Measurements from ENCODE around the gene NUTM1.
A peak's percentile ranks its signal among the peaks of the same experiment; 100 is the strongest.
"Not testable (repeated sequence)": the region's sequence is repeated elsewhere in the genome, so short reads cannot be mapped to it uniquely, and the experiment has no call there.

NUTM1 gene

DNA sequence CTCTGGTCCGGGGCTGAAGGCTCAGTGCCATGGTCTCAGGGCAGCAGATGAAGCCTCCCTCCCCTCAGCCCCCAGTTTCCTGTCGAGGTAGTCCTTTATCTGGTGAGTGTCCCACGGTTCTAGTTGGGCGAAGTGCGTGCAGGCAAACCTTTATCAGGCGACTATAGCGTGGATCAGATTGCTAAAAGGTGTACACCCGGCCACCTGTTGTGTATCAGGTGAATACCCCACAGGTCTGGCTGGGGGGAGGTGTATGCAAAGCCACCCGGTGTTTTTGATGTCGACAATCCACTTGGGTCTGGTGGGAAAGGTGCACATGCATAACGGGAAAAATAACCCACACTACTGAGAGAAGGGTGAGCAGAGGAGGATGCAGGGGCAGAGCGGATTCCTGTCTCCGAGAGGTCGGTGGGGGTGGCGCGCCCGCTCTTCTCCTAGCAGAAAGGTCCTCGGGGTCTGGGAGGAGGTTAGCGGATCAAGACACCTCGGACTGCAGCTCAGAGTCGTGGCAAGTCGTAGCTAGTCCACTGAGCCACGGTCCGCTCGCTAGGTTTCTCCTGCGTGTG is 6.0 kb upstream of the NUTM1 start:
- DNase-seq (ENCODE audit: low read depth in 3 of 3, low spot score in 1 of 3): no peak

DNA sequence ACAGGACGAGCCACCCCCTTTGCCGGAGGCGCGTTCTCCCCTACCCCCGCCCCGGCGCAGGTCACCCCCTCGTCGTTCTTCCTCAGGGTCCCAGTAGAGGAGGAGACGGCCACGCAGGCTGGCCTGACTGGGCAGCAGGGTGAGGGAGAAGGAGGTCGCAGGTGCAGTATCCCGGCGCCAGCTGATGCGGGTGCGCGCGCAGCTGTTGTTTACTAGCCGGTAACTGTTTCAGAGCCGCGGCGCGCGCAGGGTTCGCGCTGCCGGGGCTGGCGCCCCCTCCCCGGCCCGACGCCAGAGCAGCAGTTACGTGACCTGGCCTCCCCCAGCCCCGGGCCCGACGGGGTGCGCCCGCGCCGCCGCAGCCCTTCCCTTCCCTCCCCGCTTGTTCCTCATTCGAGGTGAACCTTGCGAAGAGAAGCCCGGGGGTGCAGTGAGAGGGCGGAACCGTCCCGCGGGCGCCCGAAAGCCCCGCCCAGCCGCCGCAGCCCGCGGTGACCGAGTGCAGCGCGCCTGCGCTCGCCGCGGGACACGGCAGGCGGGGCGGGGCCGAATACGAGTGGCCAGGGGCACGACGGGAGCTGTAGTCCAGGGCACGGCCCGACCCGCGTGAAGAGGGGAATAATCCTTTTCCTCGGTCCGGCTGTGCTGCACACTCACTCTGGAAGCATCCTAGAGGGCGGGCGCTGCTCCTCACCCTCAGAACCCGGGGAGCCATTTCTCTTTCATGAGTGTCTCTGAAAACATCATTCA is 5.4 kb upstream of the NUTM1 start, which contains the start of gene SLC12A6:
Gene SLC12A6, minus strand, starts transcription at position 225 of the 750 bp plus-strand sequence. CDS start 1,101 bp downstream, outside the sequence.
- peak; percentile 71 to 85 (median 79) for DNase-seq (ENCODE audit: low read depth in 3 of 3, low spot score in 1 of 3)

DNA sequence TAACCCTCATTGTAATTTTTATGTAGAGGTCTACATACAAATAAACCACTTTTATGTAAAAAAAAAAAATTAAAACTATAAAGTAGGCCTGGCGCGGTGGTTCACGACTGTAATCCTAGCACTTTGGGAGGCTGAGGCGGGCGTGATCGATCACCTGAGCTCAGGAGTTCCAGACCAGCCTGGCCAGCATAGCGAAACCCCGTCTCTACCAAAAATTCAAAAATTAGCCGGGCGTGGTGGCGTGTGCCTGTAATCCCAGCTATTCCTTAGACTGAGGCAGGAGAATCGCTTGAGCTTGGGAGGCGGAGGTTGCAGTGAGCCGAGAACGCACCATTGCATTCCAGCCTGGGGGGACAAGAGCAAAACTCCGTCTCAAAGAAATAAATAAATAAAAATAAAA is 4.8 kb upstream of the NUTM1 start:
- DNase-seq (ENCODE audit: low read depth in 3 of 3, low spot score in 1 of 3): no peak

DNA sequence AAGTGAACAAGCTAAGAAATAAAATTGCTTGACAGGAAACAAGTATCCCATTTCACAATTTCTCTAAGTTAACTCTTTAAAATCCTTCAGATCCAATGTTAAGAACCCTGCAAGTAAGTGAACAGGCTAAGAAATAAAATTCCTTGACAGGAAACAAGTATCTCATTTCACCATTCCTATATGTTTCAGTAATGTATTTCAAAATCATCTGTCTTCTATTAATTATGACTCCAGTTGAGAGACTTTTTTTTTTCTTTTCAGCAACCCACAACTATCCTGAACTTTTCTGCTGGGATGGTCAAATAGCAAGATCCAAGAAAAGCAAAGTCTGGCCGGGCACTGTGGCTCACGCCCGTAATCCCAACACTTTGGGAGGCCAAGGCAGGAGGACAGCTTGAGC is 3.2 kb upstream of the NUTM1 start:
- DNase-seq (ENCODE audit: low read depth in 3 of 3, low spot score in 1 of 3): no peak

DNA sequence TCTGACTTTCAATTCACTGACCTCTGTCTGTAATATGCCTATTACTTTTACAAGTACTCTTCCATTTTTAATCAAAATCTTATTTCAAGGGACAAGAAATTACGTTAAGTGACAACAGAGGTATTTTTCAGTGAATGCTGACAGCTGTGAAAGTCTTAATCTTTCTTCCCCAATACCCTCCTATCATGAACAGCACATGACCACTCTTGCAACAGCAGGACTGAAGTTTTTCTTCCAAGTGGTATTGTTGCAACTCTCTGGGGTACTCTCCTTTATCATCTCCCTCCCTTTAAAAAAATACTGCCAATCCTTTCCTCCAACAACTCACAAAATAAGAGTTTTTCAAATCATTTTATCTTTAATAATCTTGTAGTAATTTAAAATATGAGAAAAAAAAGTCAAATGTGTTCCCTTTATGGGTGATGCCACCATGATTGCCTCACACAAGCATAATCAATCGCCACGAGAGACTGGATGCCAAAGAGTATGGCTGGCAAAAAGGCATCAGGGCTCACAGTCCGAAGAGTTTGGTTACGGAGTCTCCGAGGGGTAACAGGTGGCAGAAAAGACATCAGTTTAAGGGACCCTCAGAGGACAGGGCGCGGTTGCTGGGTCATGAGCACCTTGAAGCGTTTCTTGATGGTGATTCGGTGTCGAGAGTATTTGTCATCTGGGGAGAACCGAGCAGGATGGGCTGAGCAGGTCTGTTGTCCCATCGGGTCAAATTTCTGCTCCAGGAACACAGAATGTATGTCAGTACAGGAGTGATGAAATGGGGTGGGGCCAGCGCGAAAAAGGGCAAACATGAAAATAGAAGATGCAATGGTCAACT is 1.5 kb upstream of the NUTM1 start:
- no peak for DNase-seq (ENCODE audit: low read depth in 3 of 3, low spot score in 1 of 3)

DNA sequence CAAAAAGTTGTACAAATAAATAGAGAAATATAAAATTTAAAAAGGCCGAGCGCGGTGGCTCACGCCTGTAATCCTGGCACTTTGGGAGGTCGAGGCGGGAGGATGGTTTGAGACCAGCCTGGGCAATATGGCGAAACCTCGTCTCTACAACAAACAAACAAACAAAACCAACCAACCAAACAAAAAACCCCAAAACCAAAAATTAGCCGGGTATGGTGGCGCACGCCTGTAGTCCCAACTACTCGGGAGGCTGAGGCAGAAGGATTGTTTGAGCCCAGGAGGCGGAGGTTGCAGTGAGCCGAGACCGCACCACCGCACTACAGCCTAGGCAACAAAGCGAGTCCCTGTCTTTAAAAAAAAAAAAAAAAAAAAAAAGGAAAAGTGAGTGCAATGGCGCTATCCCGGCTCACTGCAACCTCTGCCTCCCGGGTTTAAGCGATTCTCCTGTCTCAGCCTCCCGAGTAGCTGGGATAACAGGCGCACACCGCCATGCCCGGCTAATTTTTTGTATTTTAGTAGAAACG is 840 bp upstream of the NUTM1 start:
- not testable (repeated sequence) for DNase-seq (ENCODE audit: low read depth in 3 of 3, low spot score in 1 of 3)

DNA sequence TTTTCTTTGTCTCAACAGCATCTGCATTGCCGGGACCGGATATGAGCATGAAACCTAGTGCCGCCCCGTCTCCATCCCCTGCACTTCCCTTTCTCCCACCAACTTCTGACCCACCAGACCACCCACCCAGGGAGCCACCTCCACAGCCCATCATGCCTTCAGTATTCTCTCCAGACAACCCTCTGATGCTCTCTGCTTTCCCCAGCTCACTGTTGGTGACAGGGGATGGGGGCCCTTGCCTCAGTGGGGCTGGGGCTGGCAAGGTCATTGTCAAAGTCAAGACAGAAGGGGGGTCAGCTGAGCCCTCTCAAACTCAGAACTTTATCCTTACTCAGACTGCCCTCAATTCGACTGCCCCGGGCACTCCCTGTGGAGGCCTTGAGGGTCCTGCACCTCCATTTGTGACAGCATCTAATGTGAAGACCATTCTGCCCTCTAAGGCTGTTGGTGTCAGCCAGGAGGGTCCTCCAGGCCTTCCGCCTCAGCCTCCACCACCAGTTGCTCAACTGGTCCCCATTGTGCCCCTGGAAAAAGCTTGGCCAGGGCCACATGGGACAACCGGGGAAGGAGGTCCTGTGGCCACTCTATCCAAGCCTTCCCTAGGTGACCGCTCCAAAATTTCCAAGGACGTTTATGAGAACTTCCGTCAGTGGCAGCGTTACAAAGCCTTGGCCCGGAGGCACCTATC is 5.0 kb downstream of the NUTM1 start:
- DNase-seq (ENCODE audit: low read depth in 3 of 3, low spot score in 1 of 3): no peak

DNA sequence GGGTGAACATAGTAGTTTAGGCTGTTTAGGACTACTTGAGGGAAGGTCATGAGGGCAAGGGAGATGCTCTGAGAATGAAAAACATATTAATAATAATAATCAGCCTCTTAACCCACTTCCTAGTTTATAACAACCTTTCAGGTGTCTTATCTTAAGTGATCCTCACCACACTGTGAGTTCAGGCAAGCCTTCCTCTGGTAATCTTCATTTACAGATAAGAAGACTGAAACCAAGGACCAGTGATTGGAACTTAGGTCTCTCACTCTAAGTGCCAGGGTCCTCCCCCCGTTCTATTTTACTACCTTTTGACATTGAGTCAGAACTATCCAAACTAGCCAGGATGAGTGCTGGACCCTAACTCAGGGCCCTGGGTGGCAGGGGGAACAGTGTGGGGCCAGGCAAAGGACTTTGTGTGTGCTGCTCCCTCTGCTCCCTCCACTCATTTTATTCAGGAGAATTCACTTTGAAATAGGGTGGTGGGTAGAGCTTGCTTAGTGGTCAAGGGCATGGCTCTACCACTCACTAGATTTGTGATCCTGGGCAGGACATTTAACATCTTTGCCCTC is 5.7 kb downstream of the NUTM1 start:
- DNase-seq (ENCODE audit: low read depth in 3 of 3, low spot score in 1 of 3): no peak

DNA sequence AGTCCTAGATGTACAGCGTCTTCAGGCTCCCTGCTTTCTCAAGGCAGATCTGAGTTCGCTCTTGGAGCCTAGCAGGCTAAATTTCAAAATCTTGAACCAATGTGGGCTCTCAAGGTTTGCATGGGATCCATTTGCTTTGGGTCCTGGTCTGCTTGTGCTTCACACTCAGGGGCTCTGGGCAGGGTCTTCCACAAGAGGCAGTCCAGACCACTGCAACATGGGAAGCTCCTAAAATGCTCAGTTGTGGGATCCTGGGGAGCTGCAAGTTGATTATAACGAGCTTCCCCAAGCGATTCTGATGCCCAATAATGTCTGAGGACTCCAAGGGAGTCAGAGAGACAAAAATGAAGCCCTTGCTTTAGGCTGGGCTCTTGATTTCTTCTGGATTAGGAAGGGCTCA is 6.7 kb downstream of the NUTM1 start:
- DNase-seq (ENCODE audit: low read depth in 3 of 3, low spot score in 1 of 3): no peak

DNA sequence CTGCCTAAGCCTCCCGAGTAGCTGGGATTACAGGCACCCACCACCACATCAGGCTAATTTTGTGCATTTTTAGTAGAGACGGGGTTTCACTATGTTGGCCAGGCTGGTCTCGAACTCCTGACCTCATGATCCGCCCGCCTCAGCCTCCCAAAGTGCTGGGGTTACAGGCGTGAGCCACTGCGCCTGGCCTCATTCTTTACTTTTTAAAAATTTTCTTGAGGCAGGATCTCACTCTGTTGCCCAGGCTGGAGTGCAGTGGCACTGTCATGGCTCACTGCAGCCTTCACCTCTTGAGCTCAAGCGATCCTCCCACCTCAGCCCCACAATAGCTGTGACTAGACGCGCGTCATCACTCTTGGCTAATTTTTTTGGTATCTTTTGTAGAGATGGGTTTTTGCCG is 9.9 kb downstream of the NUTM1 start:
- not testable (repeated sequence) for DNase-seq (ENCODE audit: low read depth in 3 of 3, low spot score in 1 of 3)

DNA sequence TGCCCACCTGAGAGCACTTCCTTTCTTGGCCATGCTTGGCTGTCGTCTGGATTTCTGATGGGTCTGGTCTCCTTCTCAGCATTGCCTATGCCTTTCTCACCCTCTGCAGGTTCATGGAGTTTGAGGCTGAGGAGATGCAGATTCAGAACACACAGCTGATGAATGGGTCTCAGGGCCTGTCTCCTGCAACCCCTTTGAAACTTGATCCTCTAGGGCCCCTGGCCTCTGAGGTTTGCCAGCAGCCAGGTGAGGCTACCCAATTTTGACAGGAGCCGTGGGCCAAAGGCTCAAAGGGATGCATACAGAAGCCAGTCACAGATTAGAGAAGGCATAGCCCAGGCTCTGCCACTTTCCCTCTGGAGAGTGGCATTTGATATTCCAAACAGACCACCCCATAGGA is 10.5 kb downstream of the NUTM1 start:
- no peak for DNase-seq (ENCODE audit: low read depth in 3 of 3, low spot score in 1 of 3)

DNA sequence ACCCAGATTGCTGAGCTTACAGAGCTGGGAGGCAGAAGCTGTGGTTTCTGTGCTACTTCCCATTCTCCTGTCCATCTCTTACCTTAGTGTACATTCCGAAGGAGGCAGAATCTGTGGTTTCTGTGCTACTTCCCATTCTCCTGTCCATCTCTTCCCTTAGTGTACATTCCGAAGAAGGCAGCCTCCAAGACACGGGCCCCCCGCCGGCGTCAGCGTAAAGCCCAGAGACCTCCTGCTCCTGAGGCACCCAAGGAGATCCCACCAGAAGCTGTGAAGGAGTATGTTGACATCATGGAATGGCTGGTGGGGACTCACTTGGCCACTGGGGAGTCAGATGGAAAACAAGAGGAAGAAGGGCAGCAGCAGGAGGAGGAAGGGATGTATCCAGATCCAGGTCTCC is 11.2 kb downstream of the NUTM1 start:
- no peak for DNase-seq (ENCODE audit: low read depth in 3 of 3, low spot score in 1 of 3)

DNA sequence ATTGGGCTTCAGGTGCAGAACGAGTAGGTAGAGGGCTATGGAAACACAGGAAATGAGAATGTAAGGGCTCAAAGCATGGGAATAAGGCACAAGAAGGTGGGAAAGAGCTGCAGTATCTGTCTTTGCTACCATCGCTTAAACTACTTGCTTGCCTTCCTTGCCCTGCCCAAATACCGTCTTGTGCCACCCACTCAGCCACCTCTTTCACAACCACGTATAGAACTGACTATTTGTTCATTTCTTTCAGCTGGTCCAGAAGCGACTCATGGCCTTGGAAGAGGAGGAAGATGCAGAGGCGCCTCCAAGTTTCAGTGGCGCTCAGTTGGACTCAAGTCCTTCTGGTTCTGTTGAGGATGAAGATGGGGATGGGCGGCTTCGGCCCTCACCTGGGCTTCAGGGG is 12.1 kb downstream of the NUTM1 start:
- no peak for DNase-seq (ENCODE audit: low read depth in 3 of 3, low spot score in 1 of 3)

DNA sequence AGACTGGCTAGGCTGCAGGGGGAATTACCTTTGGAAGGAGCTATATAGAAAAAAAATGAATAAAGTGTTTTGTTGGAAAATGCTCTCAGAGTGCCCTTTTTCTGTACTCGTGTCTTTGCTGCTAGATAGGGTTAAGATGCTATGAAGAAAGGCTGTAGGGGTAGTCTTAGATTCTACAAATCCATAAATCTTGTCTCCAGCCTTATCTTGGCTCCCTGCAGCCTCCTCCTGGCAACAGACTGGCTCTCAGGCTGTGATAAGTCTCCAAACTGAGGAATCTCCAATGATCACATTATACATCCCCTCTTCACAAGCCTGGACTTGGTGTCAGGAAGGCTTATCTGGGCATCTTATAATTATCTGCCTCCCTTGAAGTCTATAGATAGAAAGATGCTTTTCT is 14.5 kb downstream of the NUTM1 start:
- DNase-seq (ENCODE audit: low read depth in 3 of 3, low spot score in 1 of 3): no peak

DNA sequence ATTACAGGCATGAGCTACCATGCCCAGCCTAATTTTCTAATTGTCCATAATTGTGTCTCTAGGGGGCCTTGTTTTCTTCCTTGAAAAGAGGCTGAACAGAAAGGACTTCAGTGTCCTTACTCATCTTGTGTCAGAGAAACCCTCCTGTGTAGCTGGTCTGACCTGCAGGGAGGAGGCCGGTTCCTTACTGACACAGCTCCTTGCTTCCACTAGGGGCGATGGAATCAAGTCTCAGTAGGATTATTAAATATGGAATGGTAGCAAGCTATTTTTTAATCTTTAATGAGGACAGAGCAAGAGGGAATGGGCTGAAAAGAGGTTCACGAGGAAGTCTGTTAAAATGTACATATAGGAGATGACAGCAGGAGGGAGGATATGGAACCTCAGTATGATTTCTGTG is 15.3 kb downstream of the NUTM1 start:
- DNase-seq (ENCODE audit: low read depth in 3 of 3, low spot score in 1 of 3): no peak

DNA sequence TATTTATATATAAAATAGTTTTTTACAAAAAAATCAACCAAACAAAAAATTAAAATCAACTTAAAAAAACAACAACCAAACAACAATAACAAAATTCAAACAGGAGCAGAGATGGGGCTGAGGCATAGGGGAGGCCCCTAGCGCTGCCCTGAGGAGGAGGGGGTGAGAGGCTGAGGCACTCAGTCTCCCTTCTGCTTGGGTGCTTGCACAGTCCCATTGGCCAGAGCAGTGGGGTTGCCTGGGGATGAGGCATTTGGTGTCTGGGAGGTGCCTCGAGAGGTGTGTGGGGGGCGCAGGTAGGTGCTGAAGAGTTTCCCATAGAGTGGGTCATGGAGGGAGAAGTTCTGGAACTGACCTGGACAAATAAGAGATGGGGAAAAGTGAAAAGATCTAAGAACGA is 15.8 kb downstream of the NUTM1 start:
- no peak for DNase-seq (ENCODE audit: low read depth in 3 of 3, low spot score in 1 of 3)

DNA sequence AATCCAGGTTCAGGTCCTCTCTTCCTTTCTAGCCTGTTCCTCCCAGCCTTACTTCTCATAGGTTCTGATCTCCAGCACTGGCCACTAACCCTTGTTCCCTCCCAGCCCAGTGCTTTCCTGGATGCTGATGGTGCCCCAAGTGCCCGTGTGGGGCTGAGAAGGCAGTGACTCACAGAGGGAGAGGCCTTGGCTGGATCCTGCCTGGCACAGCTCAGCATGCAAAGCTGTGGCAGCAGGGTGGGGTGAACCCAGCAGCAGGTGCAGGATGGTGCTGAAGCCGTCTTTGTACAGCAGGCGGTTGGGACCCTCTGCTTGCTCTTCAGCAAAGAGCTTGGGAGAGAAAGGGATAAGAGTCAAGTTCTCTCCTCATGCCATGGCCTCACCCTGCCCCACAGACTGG is 16.3 kb downstream of the NUTM1 start:
- DNase-seq (ENCODE audit: low read depth in 3 of 3, low spot score in 1 of 3): no peak

DNA sequence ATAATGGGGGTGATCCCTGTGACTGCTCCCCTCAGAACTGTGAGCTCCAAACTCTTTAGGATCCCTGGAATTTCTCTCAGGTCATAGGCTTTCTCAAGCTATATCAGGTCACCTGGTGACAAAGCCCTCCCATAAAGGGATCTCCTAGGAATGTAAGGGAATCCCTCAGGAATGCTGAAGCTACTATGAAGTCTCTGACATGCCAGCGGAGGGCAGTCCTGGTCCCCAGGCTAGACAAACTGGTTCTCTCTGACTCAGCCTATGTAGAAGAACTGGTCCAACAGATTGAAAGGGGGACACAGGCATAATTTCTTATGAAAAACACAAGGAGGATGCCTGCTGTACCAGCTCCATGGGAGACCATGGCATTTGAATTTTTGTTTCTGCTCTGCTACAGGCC is 17.2 kb downstream of the NUTM1 start:
- DNase-seq (ENCODE audit: low read depth in 3 of 3, low spot score in 1 of 3): no peak

DNA sequence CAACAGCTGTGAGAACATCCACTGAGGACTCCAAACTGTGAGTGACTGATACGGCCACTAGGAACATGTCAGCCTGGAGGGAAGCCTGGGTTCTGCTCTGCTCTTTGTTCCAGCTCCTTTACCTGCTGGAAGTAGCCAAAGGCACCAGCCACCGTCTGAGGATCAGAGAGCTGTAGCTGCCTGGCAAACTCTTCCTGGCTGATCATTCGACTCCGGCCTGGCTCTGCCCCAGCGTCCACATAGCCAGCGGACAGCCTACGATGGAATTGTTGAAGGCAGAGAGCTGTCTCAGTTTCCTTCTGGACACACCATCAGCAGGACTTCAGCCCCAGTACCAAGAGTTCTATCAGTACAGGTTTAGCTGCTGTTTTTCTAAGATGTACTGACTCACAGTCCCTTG is 18.2 kb downstream of the NUTM1 start:
- DNase-seq (ENCODE audit: low read depth in 3 of 3, low spot score in 1 of 3): no peak

DNA sequence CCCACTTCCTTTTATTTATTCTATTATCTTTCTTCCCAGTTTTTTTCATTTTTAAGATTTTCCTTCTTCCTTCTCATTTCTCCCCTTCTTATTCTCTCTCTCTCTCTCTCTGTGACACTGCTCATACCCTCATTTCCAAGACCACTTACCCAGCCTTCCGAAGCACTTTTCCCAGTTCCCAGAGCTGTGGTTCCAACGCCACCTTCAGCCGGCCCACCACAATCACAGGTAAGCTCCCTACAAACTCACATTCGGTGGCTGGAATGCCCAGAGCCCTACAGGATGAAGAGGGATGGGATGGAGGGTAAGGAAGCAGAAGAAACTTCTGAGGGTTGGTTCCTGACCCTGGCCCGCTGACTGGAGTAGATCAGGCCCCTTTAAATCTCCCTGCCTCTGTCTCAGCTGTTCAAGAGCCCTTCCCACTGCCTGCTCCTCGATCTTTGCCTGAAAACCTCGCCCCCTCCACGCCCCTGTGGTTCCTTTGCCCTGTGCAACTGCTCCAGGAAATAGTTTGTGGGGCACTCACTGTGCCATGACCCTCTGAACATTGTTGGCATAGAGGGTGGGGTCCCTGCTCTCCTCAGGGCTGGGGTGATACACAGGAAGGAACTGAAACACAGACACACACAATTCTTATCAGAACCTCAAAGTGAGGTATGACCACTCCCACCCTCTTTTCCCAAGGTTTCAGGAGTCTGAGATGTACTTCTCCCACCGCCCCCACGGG is 19.1 kb downstream of the NUTM1 start:
- DNase-seq (ENCODE audit: low read depth in 3 of 3, low spot score in 1 of 3): no peak
